ENCODE data around the gene PRRC2B. TPM values are rescaled to one million over a fixed set of nuclear protein-coding genes. Genes with fewer than 3 reads are reported as not detected.
A peak's percentile ranks its signal among the peaks of the same experiment; 100 is the strongest.

PRRC2B gene
- total RNA-seq, 2 donors from 2014 or later = 127 to 131 TPM

- no peak for TF ChIP-seq CTCF (IDR thresholded peaks at IDR 0.05)
- peak; percentile 31 for DNase-seq
These were observed 3.4 kb downstream of the PRRC2B start for GRCh38 chr9:131397100-131397790.

GRCh38 chr9:131398204-131398603 lies 4.3 kb downstream of the PRRC2B start:
- H3K4me3 ChIP-seq = no peak overlapping the region
- intact Hi-C loops (cut with DNase I) = no loop called here
- peak overlapping the region in 1 of 2 donors; percentile 43 for H3K9ac ChIP-seq (ENCODE audit: low read depth in 2 of 2, low read length in 2 of 2)
- no peaks in the 10 kb centered on the region for H3K36me3 ChIP-seq
- no peak for DNase-seq
- no peaks in the 10 kb centered on the region for H3K27me3 ChIP-seq
- no peak for TF ChIP-seq CTCF (IDR thresholded peaks at IDR 0.05)
- no peaks in the 10 kb centered on the region for H3K9me3 ChIP-seq
- H3K27ac ChIP-seq = peak overlapping the region; percentile 95
- peaks cover 37% of the 10 kb centered on the region for H3K4me1 ChIP-seq

More at GRCh38 chr9:131397100-131397790, 3.4 kb downstream of the PRRC2B start:
- H3K4me3 ChIP-seq = no peak overlapping the region
- peak overlapping the region; percentile 95 for H3K27ac ChIP-seq
- no peaks in the 10 kb centered on the region for H3K27me3 ChIP-seq
- H3K4me1 ChIP-seq = peaks cover 27% of the 10 kb centered on the region
- peak overlapping the region; percentile 33 to 43 for H3K9ac ChIP-seq (ENCODE audit: low read depth in 2 of 2, low read length in 2 of 2)
- H3K36me3 ChIP-seq = no peaks in the 10 kb centered on the region
- H3K9me3 ChIP-seq = no peaks in the 10 kb centered on the region
- intact Hi-C loops (cut with DNase I) = no loop called here

- Histone ChIP-seq H3K9ac (ENCODE audit: low read depth in 2 of 2, low read length in 2 of 2) (no peak overlapping the region), H3K27ac (no peak overlapping the region), H3K36me3 (no peaks in the 10 kb centered on the region), H3K4me3 (no peak overlapping the region), H3K4me1 (peaks cover 39% of the 10 kb centered on the region), H3K9me3 (no peaks in the 10 kb centered on the region), H3K27me3 (no peaks in the 10 kb centered on the region)
- TF ChIP-seq CTCF (IDR thresholded peaks at IDR 0.05) = no peak
- DNase-seq = no peak
- intact Hi-C loops (cut with DNase I) = no loop called here
These were observed 6.1 kb downstream of the PRRC2B start for GRCh38 chr9:131399972-131400371.

- Histone ChIP-seq H3K9ac (ENCODE audit: low read depth in 2 of 2, low read length in 2 of 2) (no peak overlapping the region), H3K4me3 (no peak overlapping the region), H3K27ac (no peak overlapping the region), H3K36me3 (no peaks in the 10 kb centered on the region), H3K27me3 (no peaks in the 10 kb centered on the region), H3K9me3 (no peaks in the 10 kb centered on the region), H3K4me1 (peaks cover 39% of the 10 kb centered on the region)
- intact Hi-C loops (cut with DNase I) = no loop called here
- TF ChIP-seq CTCF (IDR thresholded peaks at IDR 0.05) = no peak
- no peak for DNase-seq
These were observed 6.7 kb downstream of the PRRC2B start for GRCh38 chr9:131400627-131401026.

- Histone ChIP-seq H3K4me3 (no peak overlapping the region), H3K9ac (ENCODE audit: low read depth in 2 of 2, low read length in 2 of 2) (no peak overlapping the region)
- no peak for DNase-seq
These were observed 8.2 kb downstream of the PRRC2B start for GRCh38 chr9:131402073-131402472.

More at GRCh38 chr9:131402073-131402472, 8.2 kb downstream of the PRRC2B start:
- no peaks in the 10 kb centered on the region for H3K9me3 ChIP-seq
- H3K36me3 ChIP-seq = no peaks in the 10 kb centered on the region
- intact Hi-C loops (cut with DNase I) = no loop called here
- peak overlapping the region; percentile 79 for H3K27ac ChIP-seq
- no peaks in the 10 kb centered on the region for H3K27me3 ChIP-seq
- no peak for TF ChIP-seq CTCF (IDR thresholded peaks at IDR 0.05)
- H3K4me1 ChIP-seq = peaks cover 43% of the 10 kb centered on the region
